ENCODE results near the gene OFD1. TPM values are rescaled to one million over a fixed set of nuclear protein-coding genes. Genes with fewer than 3 reads are reported as not detected.

The OFD1 gene
- total and polyA plus RNA-seq, 2 donors (not counting 3 experiments of a cell fraction or from before 2014, with no cell fraction given): 4.7 to 12.0 TPM

DNA sequence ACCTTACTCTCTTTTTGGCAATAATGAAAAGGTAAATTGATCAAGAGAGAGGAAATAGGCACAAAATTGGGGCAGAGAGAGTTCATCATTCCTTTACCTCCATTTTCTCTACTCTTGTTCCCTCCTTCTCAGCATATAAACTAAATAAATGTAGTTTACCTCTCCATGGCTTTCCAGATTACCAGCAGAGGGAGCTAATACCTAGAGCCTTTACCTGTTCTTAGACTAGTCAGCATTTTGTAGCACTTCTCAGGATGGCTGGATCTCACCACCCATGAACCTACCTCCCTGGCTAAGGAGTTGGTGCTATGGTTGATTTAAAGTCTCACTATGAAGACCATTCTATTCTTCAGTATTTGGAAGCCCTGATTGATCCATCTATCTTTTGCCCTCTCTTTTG, 15.7 kb downstream of the OFD1 start:
- Histone ChIP-seq H3K4me3 (replicated peaks in 1 of 3; ENCODE audit: insufficient read depth in 1 of 3, low read depth in 1 of 3, low read length in 3 of 3) (no peak overlapping the region), H3K36me3 (ENCODE audit: control insufficient read depth in 2 of 2, extremely low read depth in 1 of 2, insufficient read depth in 2 of 2, low read length in 2 of 2) (no peaks in the 10 kb centered on the region), H3K9ac (replicated peaks; ENCODE audit: extremely low read depth, insufficient read depth, low read length) (no peak overlapping the region), H3K79me2 (ENCODE audit: control insufficient read depth, insufficient read depth, low read length) (no peaks in the 10 kb centered on the region), H3K4me1 (ENCODE audit: control insufficient read depth, extremely low read depth, insufficient read depth, low read length) (no peaks in the 10 kb centered on the region), H4K20me1 (replicated peaks; ENCODE audit: control insufficient read depth, extremely low read depth, insufficient read depth, low read length) (no peaks in the 10 kb centered on the region), H3K27ac (ENCODE audit: insufficient read depth, low read depth, low read length) (no peak overlapping the region), H3K9me1 (replicated peaks; ENCODE audit: control insufficient read depth, extremely low read depth, insufficient read depth, low read length) (no peaks in the 10 kb centered on the region), H3K27me3 (ENCODE audit: control insufficient read depth in 2 of 2, insufficient read depth in 2 of 2, low read length in 2 of 2) (no peaks in the 10 kb centered on the region), H3K9me3 (replicated peaks; ENCODE audit: control insufficient read depth, insufficient read depth, low read length) (no peaks in the 10 kb centered on the region), H2AFZ (ENCODE audit: low read depth, low read length) (no peak overlapping the region), H3K4me2 (ENCODE audit: insufficient read depth, low read length) (no peak overlapping the region)
- POLR2A ChIA-PET: no interaction called here
- DNase-seq (ENCODE audit: low read depth, low spot score) (peak; percentile 35), FAIRE-seq (peak; percentile 69)
- BruUV-seq (replicated peaks): no TSS peak
- intact Hi-C loops (cut with micrococcal nuclease): loop anchor here (1.0 kb wide), 2 partner anchors 244 to 282 kb away; no protein-coding TSS in a partner anchor
- TF ChIP-seq MAX (IDR thresholded peaks at IDR 0.05; ENCODE audit: insufficient read depth, insufficient read length): no peak
- TF ChIP-seq, protein P1, sequence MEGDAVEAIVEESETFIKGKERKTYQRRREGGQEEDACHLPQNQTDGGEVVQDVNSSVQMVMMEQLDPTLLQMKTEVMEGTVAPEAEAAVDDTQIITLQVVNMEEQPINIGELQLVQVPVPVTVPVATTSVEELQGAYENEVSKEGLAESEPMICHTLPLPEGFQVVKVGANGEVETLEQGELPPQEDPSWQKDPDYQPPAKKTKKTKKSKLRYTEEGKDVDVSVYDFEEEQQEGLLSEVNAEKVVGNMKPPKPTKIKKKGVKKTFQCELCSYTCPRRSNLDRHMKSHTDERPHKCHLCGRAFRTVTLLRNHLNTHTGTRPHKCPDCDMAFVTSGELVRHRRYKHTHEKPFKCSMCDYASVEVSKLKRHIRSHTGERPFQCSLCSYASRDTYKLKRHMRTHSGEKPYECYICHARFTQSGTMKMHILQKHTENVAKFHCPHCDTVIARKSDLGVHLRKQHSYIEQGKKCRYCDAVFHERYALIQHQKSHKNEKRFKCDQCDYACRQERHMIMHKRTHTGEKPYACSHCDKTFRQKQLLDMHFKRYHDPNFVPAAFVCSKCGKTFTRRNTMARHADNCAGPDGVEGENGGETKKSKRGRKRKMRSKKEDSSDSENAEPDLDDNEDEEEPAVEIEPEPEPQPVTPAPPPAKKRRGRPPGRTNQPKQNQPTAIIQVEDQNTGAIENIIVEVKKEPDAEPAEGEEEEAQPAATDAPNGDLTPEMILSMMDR (IDR thresholded peaks at IDR 0.05; ENCODE audit: extremely low read depth in 1 of 2, insufficient read depth in 1 of 2, low read depth in 1 of 2, low read length in 2 of 2): peak; percentile 22 to 31
- TF ChIP-seq GATA2 (IDR thresholded peaks at IDR 0.05; ENCODE audit: insufficient read depth, insufficient read length, low read depth, low read length): no peak
- CTCF ChIA-PET: interaction anchor here (0.7 to 4.1 kb wide), 8 partner anchors 11 to 282 kb away, joined by 3 to 18 read pairs (median 3); no protein-coding TSS in a partner anchor
- dilution Hi-C loops (cut with MboI; ENCODE audit: extremely low pct_ligation_motif_present, low sequenced_read_pairs): no loop called here

DNA sequence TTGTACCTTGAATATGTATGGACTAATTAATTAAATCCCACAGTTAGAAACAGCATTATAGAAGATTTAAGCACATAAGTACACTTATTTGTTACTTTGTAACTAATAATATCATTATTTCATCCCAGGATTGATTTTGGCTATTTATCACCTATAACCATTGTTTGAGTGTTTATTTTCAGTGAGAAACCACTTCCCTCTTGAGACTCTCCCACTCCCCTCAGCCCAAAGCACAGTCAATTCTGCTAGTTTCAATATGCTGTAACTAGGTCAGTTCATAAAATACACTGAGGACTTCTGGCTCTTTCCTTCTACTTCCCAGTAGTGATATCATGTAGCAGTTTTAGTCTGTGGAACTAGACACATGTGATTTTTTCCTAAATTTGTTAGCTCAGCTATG, 16.3 kb downstream of the OFD1 start:
- no peaks in the 10 kb centered on the region for H3K36me3 ChIP-seq (ENCODE audit: control insufficient read depth in 2 of 2, extremely low read depth in 1 of 2, insufficient read depth in 2 of 2, low read length in 2 of 2)
- no TSS peak for BruUV-seq (replicated peaks)
- H3K27ac ChIP-seq (ENCODE audit: insufficient read depth, low read depth, low read length): no peak overlapping the region
- H3K27me3 ChIP-seq (ENCODE audit: control insufficient read depth in 2 of 2, insufficient read depth in 2 of 2, low read length in 2 of 2): no peaks in the 10 kb centered on the region
- no peaks in the 10 kb centered on the region for H3K9me3 ChIP-seq (replicated peaks; ENCODE audit: control insufficient read depth, insufficient read depth, low read length)
- no peaks in the 10 kb centered on the region for H3K4me1 ChIP-seq (ENCODE audit: control insufficient read depth, extremely low read depth, insufficient read depth, low read length)
- ChIA-PET POLR2A (no interaction called here), CTCF (interaction anchor here (0.7 to 4.1 kb wide), 8 partner anchors 12 to 281 kb away, joined by 3 to 18 read pairs (median 3); no protein-coding TSS in a partner anchor)
- H3K9ac ChIP-seq (replicated peaks; ENCODE audit: extremely low read depth, insufficient read depth, low read length): no peak overlapping the region
- no peaks in the 10 kb centered on the region for H3K79me2 ChIP-seq (ENCODE audit: control insufficient read depth, insufficient read depth, low read length)
- dilution Hi-C loops (cut with MboI; ENCODE audit: extremely low pct_ligation_motif_present, low sequenced_read_pairs): no loop called here
- H4K20me1 ChIP-seq (replicated peaks; ENCODE audit: control insufficient read depth, extremely low read depth, insufficient read depth, low read length): no peaks in the 10 kb centered on the region
- H3K4me3 ChIP-seq (replicated peaks in 1 of 3; ENCODE audit: insufficient read depth in 1 of 3, low read depth in 1 of 3, low read length in 3 of 3): no peak overlapping the region
- no peak overlapping the region for H3K4me2 ChIP-seq (ENCODE audit: insufficient read depth, low read length)
- H3K9me1 ChIP-seq (replicated peaks; ENCODE audit: control insufficient read depth, extremely low read depth, insufficient read depth, low read length): no peaks in the 10 kb centered on the region
- H2AFZ ChIP-seq (ENCODE audit: low read depth, low read length): no peak overlapping the region
- TF ChIP-seq JUN (IDR thresholded peaks at IDR 0.05; ENCODE audit: borderline replicate concordance, insufficient read depth, insufficient read length, low read depth) (no peak), MAX (IDR thresholded peaks at IDR 0.05; ENCODE audit: insufficient read depth, insufficient read length) (no peak)
- FAIRE-seq (no peak), DNase-seq (ENCODE audit: low read depth, low spot score) (no peak)
- intact Hi-C loops (cut with micrococcal nuclease): loop anchor here (1.0 kb wide), 2 partner anchors 245 to 281 kb away; no protein-coding TSS in a partner anchor
